ENCODE results near the gene CFLAR.

DNA sequence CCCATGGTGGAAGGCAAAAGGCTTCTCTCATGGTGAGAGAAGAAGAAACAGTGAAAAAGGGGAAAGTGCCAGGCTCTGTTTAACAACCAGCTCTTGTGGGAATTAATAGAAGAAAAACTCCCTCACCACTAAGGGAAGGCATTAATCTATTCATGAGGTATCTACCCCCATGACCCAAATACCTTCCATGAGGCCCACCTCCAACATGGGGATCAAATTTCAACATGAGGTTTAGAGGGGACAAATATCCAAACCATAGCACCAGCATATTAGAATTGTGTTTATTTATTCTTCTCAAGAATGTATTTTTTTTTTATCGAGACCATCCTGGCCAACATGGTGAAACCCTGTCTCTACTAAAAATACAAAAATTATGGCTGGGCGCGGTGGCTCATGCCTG is 4.9 kb upstream of the CFLAR start:
- TF ChIP-seq POLR2AphosphoS5 (IDR thresholded peaks at IDR 0.05; ENCODE audit: low read depth, low read length) (no peak), POLR2A (IDR thresholded peaks at IDR 0.05; ENCODE audit: low read depth, low read length) (no peak), TAF1 (IDR thresholded peaks at IDR 0.05; ENCODE audit: low read depth, low read length) (no peak), POU2F2 (IDR thresholded peaks at IDR 0.05; ENCODE audit: low read depth, low read length) (no peak)
